ENCODE data around the gene MTG2.

- TF ChIP-seq PPARA (CRISPR knock-in tag; IDR thresholded peaks at IDR 0.05; ENCODE audit: borderline replicate concordance): no peak
- no peak for TF ChIP-seq SNAI2 (CRISPR knock-in tag; IDR thresholded peaks at IDR 0.05)
- no peak for TF ChIP-seq RARB (CRISPR knock-in tag; IDR thresholded peaks at IDR 0.05)
These were observed 53.4 kb downstream of the MTG2 start for GRCh38 chr20:62236200-62236599.
